ENCODE measurements around the gene TNS2.

Gene TNS2

DNA sequence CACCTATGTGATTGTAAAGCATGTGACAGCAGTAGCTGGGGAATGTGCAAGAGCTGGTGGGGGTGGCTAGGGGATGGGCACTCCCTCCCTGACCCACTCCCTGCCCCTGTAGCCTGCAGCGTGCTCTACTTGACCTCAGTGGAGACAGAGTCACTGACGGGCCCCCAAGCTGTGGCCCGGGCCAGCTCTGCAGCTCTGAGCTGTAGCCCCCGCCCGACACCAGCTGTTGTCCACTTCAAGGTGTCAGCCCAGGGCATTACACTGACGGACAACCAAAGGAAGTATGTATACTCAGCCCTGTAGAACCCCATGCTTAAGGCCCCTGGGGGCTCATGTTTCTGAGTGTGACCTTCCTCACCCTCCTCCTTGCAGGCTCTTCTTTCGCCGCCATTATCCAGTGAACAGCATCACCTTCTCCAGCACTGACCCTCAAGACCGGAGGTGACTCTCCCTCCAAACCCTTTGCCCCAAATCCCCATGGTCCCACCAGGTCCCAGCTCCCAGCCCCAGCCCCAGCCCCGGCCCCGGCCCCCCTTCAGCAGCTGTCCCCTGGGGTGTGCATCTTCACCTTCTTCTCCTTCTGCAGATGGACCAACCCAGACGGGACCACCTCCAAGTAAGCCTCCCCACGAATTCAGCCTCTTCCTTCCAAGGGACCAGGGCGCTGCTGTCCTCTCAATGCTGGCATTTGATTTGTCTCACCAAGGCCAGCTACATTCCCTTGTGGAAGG lies 13.3 kb downstream of the TNS2 start:
- Histone ChIP-seq H3K9me3 (ENCODE audit: control insufficient read depth in 2 of 2, low read length in 2 of 2) (no peaks in the 10 kb centered on the region), H3K36me3 (ENCODE audit: control insufficient read depth in 2 of 2, insufficient read depth in 2 of 2, low read length in 2 of 2) (peaks cover 10 to 44% of the 10 kb centered on the region in 2 donors), H3K9ac (ENCODE audit: low read depth in 1 of 2, low read length in 2 of 2) (no peak overlapping the region), H3K27me3 (ENCODE audit: control insufficient read depth in 2 of 2, insufficient read depth in 2 of 2, low read length in 2 of 2) (no peaks in the 10 kb centered on the region), H3K4me3 (ENCODE audit: low read length in 2 of 2) (no peak overlapping the region), H3K4me1 (ENCODE audit: control insufficient read depth in 2 of 2, insufficient read depth in 2 of 2, low read length in 2 of 2) (peaks cover 14 to 15% of the 10 kb centered on the region in 2 donors), H3K27ac (ENCODE audit: low read depth in 2 of 2, low read length in 2 of 2) (peak overlapping the region; percentile 15 to 38)

DNA sequence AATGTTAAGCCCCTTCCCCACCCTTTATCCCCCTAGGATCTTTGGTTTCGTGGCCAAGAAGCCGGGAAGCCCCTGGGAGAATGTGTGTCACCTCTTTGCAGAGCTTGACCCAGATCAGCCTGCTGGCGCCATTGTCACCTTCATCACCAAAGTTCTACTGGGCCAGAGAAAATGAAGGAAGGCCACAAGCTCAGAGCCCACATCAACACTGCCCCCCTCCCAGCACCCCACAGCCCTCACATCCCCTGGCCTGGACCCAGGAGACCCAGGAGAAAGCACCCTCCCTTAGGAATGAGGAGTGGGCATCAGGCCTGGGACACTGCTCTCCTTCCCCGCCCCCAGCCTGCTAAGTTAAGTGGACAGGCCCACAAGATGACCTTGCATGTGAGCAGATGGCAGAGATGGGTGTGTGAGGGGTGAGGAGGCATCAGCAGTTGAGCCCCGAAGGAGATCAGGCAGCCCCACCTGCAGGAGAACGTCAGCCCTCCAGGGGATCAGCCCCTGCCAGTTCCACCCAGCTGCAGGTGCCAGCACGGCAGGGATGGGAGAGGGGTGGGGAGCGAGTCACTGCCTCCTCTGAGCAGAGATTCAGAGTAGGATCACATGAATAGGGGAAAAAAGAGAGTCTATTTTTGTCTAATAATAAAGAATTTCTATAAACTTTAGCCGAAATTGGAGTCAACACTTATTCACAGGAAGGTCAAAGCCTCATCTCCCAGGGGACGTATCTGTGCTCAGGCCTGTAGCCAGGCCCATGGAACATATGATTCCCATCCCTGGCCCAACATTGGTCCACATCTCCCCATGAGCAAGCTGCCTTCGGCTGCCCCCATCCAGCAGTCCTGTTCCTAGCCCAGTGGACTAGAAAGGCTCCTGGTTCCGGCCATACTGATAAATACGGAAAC lies 14.1 kb downstream of the TNS2 start:
- Histone ChIP-seq H3K9me3 (ENCODE audit: control insufficient read depth in 2 of 2, low read length in 2 of 2) (no peaks in the 10 kb centered on the region), H3K4me1 (ENCODE audit: control insufficient read depth in 2 of 2, insufficient read depth in 2 of 2, low read length in 2 of 2) (peaks cover 14 to 15% of the 10 kb centered on the region in 2 donors), H3K27ac (ENCODE audit: low read depth in 2 of 2, low read length in 2 of 2) (peak overlapping the region; percentile 20 to 38), H3K4me3 (ENCODE audit: low read length in 2 of 2) (no peak overlapping the region), H3K9ac (ENCODE audit: low read depth in 1 of 2, low read length in 2 of 2) (no peak overlapping the region), H3K27me3 (ENCODE audit: control insufficient read depth in 2 of 2, insufficient read depth in 2 of 2, low read length in 2 of 2) (no peaks in the 10 kb centered on the region), H3K36me3 (ENCODE audit: control insufficient read depth in 2 of 2, insufficient read depth in 2 of 2, low read length in 2 of 2) (peaks cover 12 to 47% of the 10 kb centered on the region in 2 donors)

DNA sequence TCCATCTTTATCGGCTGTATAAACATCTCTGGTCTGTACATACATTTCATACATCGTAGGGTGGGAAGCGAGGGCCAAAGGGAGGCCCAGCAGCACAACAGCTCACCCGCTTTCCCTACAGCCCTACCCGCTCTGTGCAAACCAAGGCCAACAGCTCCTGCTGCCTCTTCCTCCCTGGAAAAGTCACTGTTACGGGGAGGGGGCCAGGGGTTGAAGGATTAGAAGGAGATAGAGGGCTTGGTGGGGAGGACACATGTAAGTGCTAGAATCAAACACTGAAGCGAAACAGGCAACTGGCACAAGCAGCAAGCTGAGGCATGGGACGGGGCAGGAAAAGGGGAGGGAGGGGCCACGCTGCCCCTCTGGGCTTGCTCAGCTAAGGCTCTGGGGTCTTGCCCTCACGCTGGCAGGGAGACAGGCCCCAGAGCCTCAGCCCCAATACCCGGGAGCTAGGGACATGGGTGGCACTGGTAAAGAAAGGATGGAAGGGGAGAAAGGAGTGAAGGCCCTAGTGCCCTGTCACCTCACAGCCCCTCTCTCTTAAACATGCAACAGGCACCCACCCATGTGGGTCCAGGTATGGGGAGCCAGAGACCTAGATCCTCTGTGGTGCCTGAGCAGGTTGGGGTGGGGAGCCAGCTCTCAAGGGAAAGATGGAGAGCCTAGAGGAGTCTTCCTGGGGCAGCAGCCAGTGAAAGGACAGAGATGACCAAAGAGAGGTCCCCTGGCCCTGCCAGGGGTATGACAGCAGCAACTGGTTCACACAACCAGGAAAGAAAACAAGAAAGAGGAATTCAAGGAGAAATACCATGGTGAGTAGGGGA lies 15.0 kb downstream of the TNS2 start:
- no peaks in the 10 kb centered on the region for H3K9me3 ChIP-seq (ENCODE audit: control insufficient read depth in 2 of 2, low read length in 2 of 2)
- peaks cover 14 to 15% of the 10 kb centered on the region in 2 donors for H3K4me1 ChIP-seq (ENCODE audit: control insufficient read depth in 2 of 2, insufficient read depth in 2 of 2, low read length in 2 of 2)
- peaks cover 15 to 50% of the 10 kb centered on the region in 2 donors for H3K36me3 ChIP-seq (ENCODE audit: control insufficient read depth in 2 of 2, insufficient read depth in 2 of 2, low read length in 2 of 2)
- no peak overlapping the region for H3K4me3 ChIP-seq (ENCODE audit: low read length in 2 of 2)
- no peak overlapping the region for H3K9ac ChIP-seq (ENCODE audit: low read depth in 1 of 2, low read length in 2 of 2)
- H3K27me3 ChIP-seq (ENCODE audit: control insufficient read depth in 2 of 2, insufficient read depth in 2 of 2, low read length in 2 of 2) = no peaks in the 10 kb centered on the region
- H3K27ac ChIP-seq (ENCODE audit: low read depth in 2 of 2, low read length in 2 of 2) = peak overlapping the region in 1 of 2 donors; percentile 19

DNA sequence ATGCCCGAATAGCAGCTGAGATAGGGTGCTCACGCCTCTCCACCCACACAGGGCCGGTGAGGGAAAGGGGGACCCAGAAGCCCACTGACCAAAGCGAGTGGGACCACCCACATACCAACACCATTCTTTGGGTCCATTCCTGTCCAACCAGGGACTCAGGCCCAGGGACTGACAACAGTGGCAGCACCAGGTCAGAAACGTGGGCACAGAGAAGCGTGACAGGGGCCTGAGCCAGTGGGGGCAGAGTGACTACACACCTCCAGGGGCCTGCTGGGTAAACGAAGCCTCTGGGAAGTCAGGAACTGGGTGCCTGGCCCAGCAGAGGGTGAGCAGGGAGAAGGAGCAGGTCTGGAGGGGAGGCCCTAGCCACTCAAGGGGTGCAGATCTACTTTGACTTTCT lies 15.6 kb downstream of the TNS2 start:
- peaks cover 13 to 14% of the 10 kb centered on the region in 2 donors for H3K4me1 ChIP-seq (ENCODE audit: control insufficient read depth in 2 of 2, insufficient read depth in 2 of 2, low read length in 2 of 2)
- H3K4me3 ChIP-seq (ENCODE audit: low read length in 2 of 2) = no peak overlapping the region
- H3K36me3 ChIP-seq (ENCODE audit: control insufficient read depth in 2 of 2, insufficient read depth in 2 of 2, low read length in 2 of 2) = peaks cover 20 to 53% of the 10 kb centered on the region in 2 donors
- no peaks in the 10 kb centered on the region for H3K27me3 ChIP-seq (ENCODE audit: control insufficient read depth in 2 of 2, insufficient read depth in 2 of 2, low read length in 2 of 2)
- no peak overlapping the region for H3K9ac ChIP-seq (ENCODE audit: low read depth in 1 of 2, low read length in 2 of 2)
- no peak overlapping the region for H3K27ac ChIP-seq (ENCODE audit: low read depth in 2 of 2, low read length in 2 of 2)
- H3K9me3 ChIP-seq (ENCODE audit: control insufficient read depth in 2 of 2, low read length in 2 of 2) = no peaks in the 10 kb centered on the region

DNA sequence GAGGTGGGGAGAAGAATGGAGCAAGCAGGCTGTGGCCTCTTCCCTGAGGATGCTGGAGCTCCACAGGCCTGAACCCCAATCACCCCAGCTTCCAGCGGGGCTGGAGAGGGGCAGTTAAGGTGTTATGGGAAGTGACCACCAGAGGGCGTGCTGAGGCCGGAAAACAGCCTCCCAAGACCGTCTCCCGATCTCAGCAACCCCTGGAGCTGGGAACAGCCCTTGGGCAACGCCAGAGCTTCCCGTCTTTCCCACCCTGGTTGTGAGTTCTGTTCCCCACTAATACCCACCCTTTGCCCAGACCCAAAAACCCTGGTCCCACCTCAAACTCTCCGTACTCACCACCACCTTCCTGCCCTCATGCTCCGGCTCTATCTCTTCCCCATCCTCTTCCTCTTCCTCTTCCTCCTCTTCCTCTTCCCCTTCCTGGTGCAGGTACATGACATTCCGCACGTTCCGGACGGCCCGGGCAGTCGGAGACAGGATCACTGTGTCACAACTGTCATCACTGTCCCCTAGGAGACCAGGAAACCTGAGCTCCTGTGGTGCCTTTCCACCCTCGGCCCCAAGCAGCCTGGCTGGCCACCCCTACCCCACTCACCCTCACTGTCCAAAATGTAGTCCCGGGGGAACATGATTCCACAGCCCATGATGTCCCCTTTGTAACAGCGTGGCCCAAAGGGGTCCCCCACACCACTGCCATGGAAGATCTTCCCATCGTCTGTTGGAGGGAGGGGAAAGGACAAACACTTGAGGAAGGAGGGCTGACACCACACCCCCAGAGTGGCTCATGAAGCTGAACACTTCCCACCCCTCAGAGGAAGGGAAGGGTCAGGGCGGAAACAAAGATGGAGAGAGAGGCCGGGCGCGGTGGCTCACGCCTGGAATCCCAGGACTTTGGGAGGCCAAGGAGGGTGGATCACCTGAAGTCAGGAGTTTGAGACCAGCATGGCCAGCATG lies 16.4 kb downstream of the TNS2 start:
- H3K4me1 ChIP-seq (ENCODE audit: control insufficient read depth in 2 of 2, insufficient read depth in 2 of 2, low read length in 2 of 2) = peaks cover 7 to 13% of the 10 kb centered on the region in 2 donors
- no peak overlapping the region for H3K9ac ChIP-seq (ENCODE audit: low read depth in 1 of 2, low read length in 2 of 2)
- peak overlapping the region in 1 of 2 donors; percentile 31 for H3K4me3 ChIP-seq (ENCODE audit: low read length in 2 of 2)
- H3K27ac ChIP-seq (ENCODE audit: low read depth in 2 of 2, low read length in 2 of 2) = peak overlapping the region in 1 of 2 donors; percentile 11
- no peaks in the 10 kb centered on the region for H3K27me3 ChIP-seq (ENCODE audit: control insufficient read depth in 2 of 2, insufficient read depth in 2 of 2, low read length in 2 of 2)
- H3K36me3 ChIP-seq (ENCODE audit: control insufficient read depth in 2 of 2, insufficient read depth in 2 of 2, low read length in 2 of 2) = peaks cover 26 to 61% of the 10 kb centered on the region in 2 donors
- no peaks in the 10 kb centered on the region for H3K9me3 ChIP-seq (ENCODE audit: control insufficient read depth in 2 of 2, low read length in 2 of 2)

DNA sequence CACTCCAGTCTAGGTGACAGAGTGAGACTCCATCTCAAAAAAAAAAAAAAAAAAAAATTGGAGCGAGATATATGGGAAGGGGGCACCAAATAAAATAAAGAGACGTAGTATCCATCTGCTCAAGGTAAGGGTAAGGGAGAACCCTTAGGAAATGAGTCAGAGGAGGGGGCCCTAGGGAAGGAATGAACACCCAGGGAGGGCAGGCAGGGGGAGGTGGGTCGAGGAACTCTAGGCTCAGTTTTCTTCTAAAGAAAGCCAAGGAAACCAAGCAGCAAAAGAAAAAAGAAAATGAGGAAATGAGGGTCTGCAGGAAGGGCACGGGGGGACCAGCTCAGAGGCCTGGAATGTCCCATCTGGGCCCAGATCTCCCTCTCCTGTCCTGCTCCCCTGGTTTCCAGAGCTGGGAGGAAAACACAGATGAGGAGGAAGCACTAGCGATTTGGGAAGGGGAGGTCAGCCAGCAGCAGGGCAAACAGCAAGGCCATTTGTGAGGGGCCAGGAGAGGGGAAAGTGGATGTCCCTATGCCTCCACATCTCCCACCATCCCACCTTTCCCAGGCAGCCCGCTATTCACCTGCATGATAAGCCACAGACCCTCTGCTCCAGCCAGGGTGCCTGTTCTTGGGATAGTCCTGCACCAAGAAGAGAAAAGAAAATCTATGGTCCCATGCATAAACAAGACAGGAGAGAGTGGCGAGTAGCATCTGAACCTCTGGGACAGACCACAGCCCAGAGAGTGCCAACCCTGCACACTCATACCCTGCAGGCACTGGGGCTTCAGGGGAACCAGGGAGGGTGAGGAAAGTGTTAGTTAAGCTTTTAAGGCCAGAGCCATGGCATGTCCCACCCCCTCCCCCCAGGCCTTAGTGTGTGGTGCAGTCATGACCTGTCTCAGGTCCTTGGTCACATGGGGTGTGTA lies 17.5 kb downstream of the TNS2 start:
- H3K9me3 ChIP-seq (ENCODE audit: control insufficient read depth in 2 of 2, low read length in 2 of 2) = no peaks in the 10 kb centered on the region
- H3K4me1 ChIP-seq (ENCODE audit: control insufficient read depth in 2 of 2, insufficient read depth in 2 of 2, low read length in 2 of 2) = peaks cover 2 to 13% of the 10 kb centered on the region in 2 donors
- no peak overlapping the region for H3K4me3 ChIP-seq (ENCODE audit: low read length in 2 of 2)
- no peaks in the 10 kb centered on the region for H3K27me3 ChIP-seq (ENCODE audit: control insufficient read depth in 2 of 2, insufficient read depth in 2 of 2, low read length in 2 of 2)
- H3K27ac ChIP-seq (ENCODE audit: low read depth in 2 of 2, low read length in 2 of 2) = no peak overlapping the region
- no peak overlapping the region for H3K9ac ChIP-seq (ENCODE audit: low read depth in 1 of 2, low read length in 2 of 2)
- H3K36me3 ChIP-seq (ENCODE audit: control insufficient read depth in 2 of 2, insufficient read depth in 2 of 2, low read length in 2 of 2) = peaks cover 30 to 62% of the 10 kb centered on the region in 2 donors

DNA sequence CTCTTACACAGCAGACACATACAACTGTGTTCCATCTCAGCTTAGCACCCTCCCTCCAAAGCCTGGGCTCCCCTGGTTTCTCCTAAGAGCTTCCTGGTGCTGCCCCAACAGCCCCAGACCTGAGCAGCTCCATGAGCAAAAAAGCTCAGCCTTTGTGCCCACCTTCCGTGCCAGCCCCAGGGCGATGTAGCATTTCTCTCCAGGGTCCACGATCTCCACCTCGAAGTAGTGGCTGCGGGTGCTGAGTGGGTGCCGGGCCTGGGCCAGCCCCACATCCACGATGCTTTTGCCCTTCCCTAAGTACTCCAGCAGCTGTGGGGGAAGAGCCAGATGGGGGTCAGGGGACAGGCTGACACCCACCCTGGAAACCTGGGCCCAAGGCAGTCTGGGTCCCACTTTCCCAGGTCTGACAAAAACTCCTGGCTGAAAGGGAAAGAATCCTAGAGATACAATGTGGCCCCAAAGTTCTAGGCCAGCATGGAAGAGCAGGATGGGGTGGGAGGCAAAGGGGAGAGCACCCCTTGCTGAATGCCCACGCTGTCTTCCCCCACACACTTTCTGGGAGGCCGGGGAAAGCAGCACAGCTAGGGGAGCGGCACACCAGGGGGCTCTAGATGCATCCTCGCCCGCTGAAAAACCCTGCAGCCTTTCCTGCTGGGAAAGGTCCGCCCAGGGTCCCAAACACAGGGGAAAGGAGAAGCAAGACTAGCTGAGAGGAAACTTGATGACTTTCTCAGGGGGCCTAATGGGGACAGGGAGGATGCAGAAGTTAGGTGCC lies 18.3 kb downstream of the TNS2 start:
- Histone ChIP-seq H3K27me3 (ENCODE audit: control insufficient read depth in 2 of 2, insufficient read depth in 2 of 2, low read length in 2 of 2) (no peaks in the 10 kb centered on the region), H3K4me1 (ENCODE audit: control insufficient read depth in 2 of 2, insufficient read depth in 2 of 2, low read length in 2 of 2) (peaks cover 2 to 15% of the 10 kb centered on the region in 2 donors), H3K27ac (ENCODE audit: low read depth in 2 of 2, low read length in 2 of 2) (no peak overlapping the region), H3K9ac (ENCODE audit: low read depth in 1 of 2, low read length in 2 of 2) (no peak overlapping the region), H3K4me3 (ENCODE audit: low read length in 2 of 2) (no peak overlapping the region), H3K36me3 (ENCODE audit: control insufficient read depth in 2 of 2, insufficient read depth in 2 of 2, low read length in 2 of 2) (peaks cover 32 to 60% of the 10 kb centered on the region in 2 donors), H3K9me3 (ENCODE audit: control insufficient read depth in 2 of 2, low read length in 2 of 2) (no peaks in the 10 kb centered on the region)

Measured in mucosa of rectum (tissue), 2 donors.